Fibroblast of lung (primary cell): Measurements from ENCODE around the gene ALPP. TPM values are rescaled to one million over a fixed set of nuclear protein-coding genes. Genes with fewer than 3 reads are reported as not detected.
"Not testable (repeated sequence)": the region's sequence is repeated elsewhere in the genome, so short reads cannot be mapped to it uniquely, and the experiment has no call there.

Experiments used
- DNase-seq, 2 donors: peaks; one replicate each; pipeline versions ENCODE4 v3.0.0 to v3.0.0-alpha.2; 2010; ENCODE audit warnings: low read depth in 2 of 2
- H2AFZ ChIP-seq: 2 replicates; pipeline ENCODE4 v1.5.1; 2012; ENCODE audit warnings: low read length, control low read depth, inconsistent platforms
- H3K27ac ChIP-seq: 2 replicates; pipeline ENCODE4 v1.5.1; 2011; ENCODE audit warnings: low read length, control low read depth; ENCODE audit not compliant: insufficient read depth
- H3K27me3 ChIP-seq: 2 replicates; pipeline ENCODE4 v1.5.1; 2011; ENCODE audit warnings: mild to moderate bottlenecking, low read length; ENCODE audit not compliant: control insufficient read depth, insufficient read depth
- H3K36me3 ChIP-seq: 2 replicates; pipeline ENCODE4 v1.5.1; 2011; ENCODE audit warnings: low read length; ENCODE audit not compliant: control insufficient read depth, insufficient read depth
- H3K4me1 ChIP-seq: 2 replicates; pipeline ENCODE4 v1.5.1; 2011; ENCODE audit warnings: low read length; ENCODE audit not compliant: control insufficient read depth, insufficient read depth; ENCODE audit errors: extremely low read depth
- H3K4me2 ChIP-seq: 2 replicates; pipeline ENCODE4 v1.5.1; 2011; ENCODE audit warnings: low read length, control low read depth; ENCODE audit not compliant: insufficient read depth; ENCODE audit errors: extremely low read depth
- H3K4me3 ChIP-seq, 4 experiments: fragments of 200-600 bp in 1 of 4; sonication (generic) in 1 of 4; replicated peaks in 1 of 4; 2 replicates each; pipeline ENCODE4 v1.5.1; 2011 to 2016; ENCODE audit warnings: low read length in 4 of 4, low read depth in 3 of 4, mild to moderate bottlenecking in 3 of 4, control low read depth in 2 of 4, inconsistent platforms in 1 of 4, mixed read lengths in 1 of 4; ENCODE audit not compliant: insufficient read depth in 1 of 4; ENCODE audit errors: control extremely low read depth in 1 of 4
- H3K79me2 ChIP-seq: 2 replicates; pipeline ENCODE4 v1.5.1; 2012; ENCODE audit warnings: mild to moderate bottlenecking, low read length, inconsistent platforms; ENCODE audit not compliant: control insufficient read depth, insufficient read depth
- H3K9ac ChIP-seq: 2 replicates; pipeline ENCODE4 v1.5.1; 2011; ENCODE audit warnings: mild to moderate bottlenecking, low read length, control low read depth; ENCODE audit not compliant: insufficient read depth
- H3K9me3 ChIP-seq: 2 replicates; pipeline ENCODE4 v1.5.1; 2012; ENCODE audit warnings: low read depth, low read length; ENCODE audit not compliant: control insufficient read depth, insufficient read depth
- H4K20me1 ChIP-seq: 2 replicates; pipeline ENCODE4 v1.5.1; 2011; ENCODE audit warnings: low read length; ENCODE audit not compliant: control insufficient read depth, insufficient read depth; ENCODE audit errors: extremely low read depth
- CTCF ChIP-seq, 2 donors: IDR thresholded peaks in 1 of 2; conservative IDR thresholded peaks in 1 of 2; 1 replicate in 1 of 2; 2 replicates in 1 of 2; pipeline ENCODE4 v1.5.1; 2011 to 2012; ENCODE audit warnings: low read length in 2 of 2, control low read depth in 1 of 2, inconsistent platforms in 1 of 2, low read depth in 1 of 2, mild to moderate bottlenecking in 1 of 2
- EZH2 ChIP-seq: IDR thresholded peaks from 2 replicates; pipeline ENCODE4 v1.5.1; 2012; ENCODE audit warnings: low read length, control low read depth, mild to moderate bottlenecking; ENCODE audit errors: missing control alignments
- polyA plus RNA-seq, 2 donors: library from polyadenylated mRNA; depleted of rRNA in 1 of 2; stranded (reverse) in 1 of 2; unstranded in 1 of 2; fragments of >200 nt; gene quantifications; 2 replicates each; pipeline ENCODE4 v1.2.1, GENCODE V29; 2011 to 2012; ENCODE audit warnings: missing spikeins in 1 of 2
- total RNA-seq: library from RNA; depleted of rRNA; stranded (reverse); fragments of >200 nt; gene quantifications from 2 replicates; pipeline ENCODE4 v1.2.1, GENCODE V29; 2014

Gene ALPP
- total and polyA plus RNA-seq, 2 donors (not counting 1 experiment from before 2014, with no cell fraction given) = not detected

- H3K4me1 ChIP-seq, H3K4me2 ChIP-seq, H3K9me3 ChIP-seq, H3K79me2 ChIP-seq, H4K20me1 ChIP-seq, H3K27me3 ChIP-seq, H3K36me3 ChIP-seq, H2AFZ ChIP-seq, H3K4me3 ChIP-seq, H3K27ac ChIP-seq, DNase-seq, H3K9ac ChIP-seq: not testable (repeated sequence)
Observed at GRCh38 chr2:232408269-232408668, 29.7 kb downstream of the ALPP start.

DNA sequence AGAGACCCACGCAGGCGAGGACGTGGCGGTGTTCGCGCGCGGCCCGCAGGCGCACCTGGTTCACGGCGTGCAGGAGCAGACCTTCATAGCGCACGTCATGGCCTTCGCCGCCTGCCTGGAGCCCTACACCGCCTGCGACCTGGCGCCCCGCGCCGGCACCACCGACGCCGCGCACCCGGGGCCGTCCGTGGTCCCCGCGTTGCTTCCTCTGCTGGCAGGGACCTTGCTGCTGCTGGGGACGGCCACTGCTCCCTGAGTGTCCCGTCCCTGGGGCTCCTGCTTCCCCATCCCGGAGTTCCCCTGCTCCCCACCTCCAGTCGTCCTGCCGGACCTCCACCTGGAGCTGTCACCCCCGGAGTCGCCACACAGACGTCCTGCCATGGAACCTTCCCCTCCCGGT lies 31.1 kb downstream of the ALPP start:
- H3K4me2 ChIP-seq, H4K20me1 ChIP-seq, H3K4me3 ChIP-seq, H3K79me2 ChIP-seq, H3K27me3 ChIP-seq, H3K27ac ChIP-seq, H3K9me3 ChIP-seq, H2AFZ ChIP-seq, H3K36me3 ChIP-seq, DNase-seq, H3K4me1 ChIP-seq, H3K9ac ChIP-seq: not testable (repeated sequence)

- H3K9me3 ChIP-seq = no peaks in the 10 kb centered on the region
- H3K27ac ChIP-seq = no peak overlapping the region
- no peaks in the 10 kb centered on the region for H3K79me2 ChIP-seq
- no peaks in the 10 kb centered on the region for H3K4me1 ChIP-seq
- H3K9ac ChIP-seq = no peak overlapping the region
- no peaks in the 10 kb centered on the region for H4K20me1 ChIP-seq
- H3K36me3 ChIP-seq = no peaks in the 10 kb centered on the region
- H3K4me2 ChIP-seq = no peak overlapping the region
- no peak overlapping the region for H3K4me3 ChIP-seq
- H2AFZ ChIP-seq = no peak overlapping the region
- no peak for TF ChIP-seq CTCF (conservative IDR thresholded peaks at IDR 0.05 in 1 of 2, IDR thresholded peaks at IDR 0.05 in 1 of 2; ENCODE audit: low read depth in 1 of 2, low read length in 2 of 2)
- no peak for TF ChIP-seq EZH2
- H3K27me3 ChIP-seq = no peaks in the 10 kb centered on the region
- DNase-seq = no peak
Observed at GRCh38 chr2:232410238-232410900, 31.8 kb downstream of the ALPP start.

DNA sequence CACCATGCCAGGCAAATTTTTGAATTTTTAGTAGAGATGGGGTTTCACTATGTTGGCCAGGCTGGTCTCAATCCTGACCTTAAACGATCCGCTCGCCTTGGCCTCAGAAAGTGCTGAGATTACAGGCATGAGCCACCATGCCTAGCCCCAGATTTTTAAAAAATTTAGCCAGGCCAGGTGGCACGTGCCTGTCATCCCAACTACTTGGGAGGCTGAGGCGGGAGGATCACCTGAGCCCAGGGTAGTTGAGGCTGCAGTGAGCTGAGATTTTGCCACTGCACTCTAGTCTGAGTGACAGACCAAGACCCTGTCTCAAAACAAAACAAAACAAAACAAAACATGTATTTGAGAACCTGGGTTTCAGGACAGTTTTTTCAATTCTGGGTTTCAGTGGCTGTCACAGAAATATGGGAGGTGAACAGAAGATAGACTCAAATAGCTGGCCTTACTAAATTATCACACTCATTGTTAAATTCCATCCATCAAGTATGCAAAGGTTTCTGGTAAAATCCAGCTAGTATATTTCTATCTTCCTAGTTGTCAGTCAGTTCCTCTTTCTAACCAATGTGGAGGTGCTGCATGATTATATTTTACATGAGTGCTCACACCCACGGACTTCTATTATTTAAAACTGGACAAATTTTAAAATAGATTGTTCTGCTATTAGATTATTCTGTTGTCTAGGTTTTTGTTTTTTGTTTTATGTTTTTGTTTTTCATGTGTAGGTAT lies 33.5 kb downstream of the ALPP start:
- Histone ChIP-seq H3K27me3 (no peaks in the 10 kb centered on the region), H3K4me2 (no peak overlapping the region), H3K79me2 (no peaks in the 10 kb centered on the region), H3K9ac (no peak overlapping the region), H3K27ac (no peak overlapping the region), H3K4me3 (no peak overlapping the region), H4K20me1 (no peaks in the 10 kb centered on the region), H3K4me1 (no peaks in the 10 kb centered on the region), H3K36me3 (no peaks in the 10 kb centered on the region), H2AFZ (no peak overlapping the region), H3K9me3 (no peaks in the 10 kb centered on the region)
- no peak for TF ChIP-seq CTCF (conservative IDR thresholded peaks at IDR 0.05 in 1 of 2, IDR thresholded peaks at IDR 0.05 in 1 of 2; ENCODE audit: low read depth in 1 of 2, low read length in 2 of 2)
- no peak for TF ChIP-seq EZH2
- DNase-seq = no peak
